ENCODE measurements around the gene GALNT10. TPM values are rescaled to one million over a fixed set of nuclear protein-coding genes. Genes with fewer than 3 reads are reported as not detected.

Gene GALNT10
- total and polyA plus RNA-seq, 2 donors from 2014 or later, result 13.0 to 44.3 TPM

- TF ChIP-seq CTCF (IDR thresholded peaks at IDR 0.05; ENCODE audit: borderline replicate concordance, extremely low read depth, insufficient read depth), result no peak
- FAIRE-seq (no peak), DNase-seq (no peak)
- H3K9ac ChIP-seq (ENCODE audit: low read length in 3 of 3), result no peak overlapping the region
- H3K4me3 ChIP-seq (ENCODE audit: low read length in 3 of 3), result no peak overlapping the region
- H3K27me3 ChIP-seq (ENCODE audit: control insufficient read depth, insufficient read depth, low read length), result no peaks in the 10 kb centered on the region
- no peak overlapping the region for H3K27ac ChIP-seq (ENCODE audit: low read depth in 2 of 2, low read length in 2 of 2)
- H3K36me3 ChIP-seq (ENCODE audit: control insufficient read depth in 2 of 3, insufficient read depth in 3 of 3, low read length in 3 of 3), result peaks cover 0 to 2% (median 0%) of the 10 kb centered on the region in 3 donors
- peaks cover 0 to 3% (median 0%) of the 10 kb centered on the region in 3 donors for H3K4me1 ChIP-seq (ENCODE audit: control insufficient read depth in 2 of 3, insufficient read depth in 2 of 3, low read depth in 1 of 3, low read length in 3 of 3)
- no peaks in the 10 kb centered on the region for H3K9me3 ChIP-seq (ENCODE audit: control insufficient read depth in 2 of 3, insufficient read depth in 1 of 3, low read length in 3 of 3)
- intact Hi-C loops (cut with DNase I), result no loop called here
Measured at GRCh38 chr5:154215571-154216325, 25.2 kb downstream of the GALNT10 start.

- Histone ChIP-seq H3K27ac (ENCODE audit: low read depth in 2 of 2, low read length in 2 of 2) (no peak overlapping the region), H3K9ac (ENCODE audit: low read length in 3 of 3) (no peak overlapping the region), H3K36me3 (ENCODE audit: control insufficient read depth in 2 of 3, insufficient read depth in 3 of 3, low read length in 3 of 3) (peaks cover 0 to 2% (median 0%) of the 10 kb centered on the region in 3 donors), H3K27me3 (ENCODE audit: control insufficient read depth, insufficient read depth, low read length) (no peaks in the 10 kb centered on the region), H3K9me3 (ENCODE audit: control insufficient read depth in 2 of 3, insufficient read depth in 1 of 3, low read length in 3 of 3) (no peaks in the 10 kb centered on the region), H3K4me3 (ENCODE audit: low read length in 3 of 3) (no peak overlapping the region), H3K4me1 (ENCODE audit: control insufficient read depth in 2 of 3, insufficient read depth in 2 of 3, low read depth in 1 of 3, low read length in 3 of 3) (peaks cover 0 to 3% (median 0%) of the 10 kb centered on the region in 3 donors)
- TF ChIP-seq CTCF (IDR thresholded peaks at IDR 0.05; ENCODE audit: borderline replicate concordance, extremely low read depth, insufficient read depth), result no peak
- intact Hi-C loops (cut with DNase I), result no loop called here
- peak in 1 of 5 donors; percentile 6 for DNase-seq
- no peak for FAIRE-seq
Measured at GRCh38 chr5:154217462-154217861, 26.9 kb downstream of the GALNT10 start.

- no peak for FAIRE-seq
- peaks cover 0 to 3% (median 0%) of the 10 kb centered on the region in 3 donors for H3K4me1 ChIP-seq (ENCODE audit: control insufficient read depth in 2 of 3, insufficient read depth in 2 of 3, low read depth in 1 of 3, low read length in 3 of 3)
- H3K36me3 ChIP-seq (ENCODE audit: control insufficient read depth in 2 of 3, insufficient read depth in 3 of 3, low read length in 3 of 3), result peaks cover 0 to 2% (median 0%) of the 10 kb centered on the region in 3 donors
- H3K9ac ChIP-seq (ENCODE audit: low read length in 3 of 3), result no peak overlapping the region
- no peak overlapping the region for H3K27ac ChIP-seq (ENCODE audit: low read depth in 2 of 2, low read length in 2 of 2)
- no peaks in the 10 kb centered on the region for H3K27me3 ChIP-seq (ENCODE audit: control insufficient read depth, insufficient read depth, low read length)
- intact Hi-C loops (cut with DNase I), result no loop called here
- no peak for DNase-seq
- H3K9me3 ChIP-seq (ENCODE audit: control insufficient read depth in 2 of 3, insufficient read depth in 1 of 3, low read length in 3 of 3), result no peaks in the 10 kb centered on the region
- no peak overlapping the region for H3K4me3 ChIP-seq (ENCODE audit: low read length in 3 of 3)
- no peak for TF ChIP-seq CTCF (IDR thresholded peaks at IDR 0.05; ENCODE audit: borderline replicate concordance, extremely low read depth, insufficient read depth)
Measured at GRCh38 chr5:154218786-154219185, 28.3 kb downstream of the GALNT10 start.
